ENCODE data around the gene CLDN17. TPM values are rescaled to one million over a fixed set of nuclear protein-coding genes. Genes with fewer than 3 reads are reported as not detected.

CLDN17 gene
- total RNA-seq, 1 donor from 2014 or later: not detected

GRCh38 chr21:30206551-30207251 lies 40.1 kb upstream of the CLDN17 start:
- Mint-ChIP-seq H3K4me3 (ENCODE audit: unreplicated experiment) (no peak overlapping the region), H3K27ac (ENCODE audit: unreplicated experiment) (no peak overlapping the region)
- TF ChIP-seq CTCF (IDR thresholded peaks at IDR 0.05; ENCODE audit: unreplicated experiment): no peak

GRCh38 chr21:30200000-30200399 lies 33.4 kb upstream of the CLDN17 start:
- Mint-ChIP-seq H3K27ac (ENCODE audit: unreplicated experiment) (no peak overlapping the region), H3K4me1 (ENCODE audit: unreplicated experiment) (peaks cover 4% of the 10 kb centered on the region), H3K36me3 (ENCODE audit: low read depth, unreplicated experiment) (no peaks in the 10 kb centered on the region), H3K4me3 (ENCODE audit: unreplicated experiment) (no peak overlapping the region), H3K27me3 (ENCODE audit: unreplicated experiment) (no peaks in the 10 kb centered on the region), H3K9me3 (ENCODE audit: unreplicated experiment) (no peaks in the 10 kb centered on the region)
- no peak for TF ChIP-seq CTCF (IDR thresholded peaks at IDR 0.05; ENCODE audit: unreplicated experiment)
- no peak for DNase-seq (ENCODE audit: low spot score)

More at GRCh38 chr21:30206551-30207251, 40.1 kb upstream of the CLDN17 start:
- no peaks in the 10 kb centered on the region for H3K36me3 Mint-ChIP-seq (ENCODE audit: low read depth, unreplicated experiment)
- H3K9me3 Mint-ChIP-seq (ENCODE audit: unreplicated experiment): no peaks in the 10 kb centered on the region
- peaks cover 4% of the 10 kb centered on the region for H3K4me1 Mint-ChIP-seq (ENCODE audit: unreplicated experiment)
- H3K27me3 Mint-ChIP-seq (ENCODE audit: unreplicated experiment): no peaks in the 10 kb centered on the region
- DNase-seq (ENCODE audit: low spot score): no peak

GRCh38 chr21:30194701-30195299 lies 28.2 kb upstream of the CLDN17 start:
- Mint-ChIP-seq H3K27me3 (ENCODE audit: unreplicated experiment) (peaks cover 4% of the 10 kb centered on the region), H3K4me3 (ENCODE audit: unreplicated experiment) (no peak overlapping the region), H3K27ac (ENCODE audit: unreplicated experiment) (no peak overlapping the region), H3K4me1 (ENCODE audit: unreplicated experiment) (peaks cover 6% of the 10 kb centered on the region), H3K36me3 (ENCODE audit: low read depth, unreplicated experiment) (no peaks in the 10 kb centered on the region), H3K9me3 (ENCODE audit: unreplicated experiment) (no peaks in the 10 kb centered on the region)
- DNase-seq (ENCODE audit: low spot score): peak; percentile 61
- TF ChIP-seq CTCF (IDR thresholded peaks at IDR 0.05; ENCODE audit: unreplicated experiment): peak; percentile 72

DNA sequence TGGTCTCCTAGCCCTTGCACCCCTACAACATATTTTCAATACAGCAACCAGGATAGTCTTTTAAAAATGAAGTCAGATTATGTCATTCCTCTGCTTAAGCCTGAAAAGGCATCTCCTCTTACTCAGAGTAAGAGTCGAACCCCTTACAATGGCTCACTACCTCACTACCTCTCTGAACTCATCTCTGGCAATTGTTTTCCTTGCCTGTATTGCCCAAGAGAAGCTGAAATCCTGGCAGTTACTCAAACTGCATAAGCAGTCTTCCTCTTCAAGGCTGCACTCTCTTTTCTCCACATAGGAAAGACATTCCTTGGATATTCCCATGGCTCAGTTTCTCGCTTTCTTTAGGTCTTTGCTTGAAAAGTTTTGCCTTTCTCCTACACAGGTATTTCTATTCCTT lies 26.6 kb upstream of the CLDN17 start:
- no peak for TF ChIP-seq CTCF (IDR thresholded peaks at IDR 0.05; ENCODE audit: unreplicated experiment)
- no peak for DNase-seq (ENCODE audit: low spot score)
- Mint-ChIP-seq H3K9me3 (ENCODE audit: unreplicated experiment) (no peaks in the 10 kb centered on the region), H3K4me3 (ENCODE audit: unreplicated experiment) (no peak overlapping the region), H3K27me3 (ENCODE audit: unreplicated experiment) (peaks cover 4% of the 10 kb centered on the region), H3K27ac (ENCODE audit: unreplicated experiment) (no peak overlapping the region), H3K36me3 (ENCODE audit: low read depth, unreplicated experiment) (no peaks in the 10 kb centered on the region), H3K4me1 (ENCODE audit: unreplicated experiment) (peaks cover 6% of the 10 kb centered on the region)

DNA sequence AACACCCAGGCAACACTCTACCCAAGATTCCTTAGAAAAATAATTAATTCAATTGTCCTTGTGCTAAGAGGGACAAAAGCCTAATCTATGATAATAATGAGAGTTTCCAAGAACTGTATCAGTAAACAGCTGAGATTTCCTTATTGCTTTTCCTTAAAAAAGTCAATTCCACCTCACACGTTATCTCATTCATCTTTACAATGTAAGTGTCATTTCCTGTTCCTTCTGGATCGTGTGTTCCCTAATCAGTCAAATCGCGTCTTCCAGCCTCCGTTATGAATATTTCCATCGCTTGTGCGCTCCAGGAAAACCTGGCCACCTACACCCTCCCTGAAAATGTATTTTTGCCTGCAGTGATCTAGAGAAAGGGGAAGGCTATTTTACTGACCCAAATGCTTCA lies 23.9 kb upstream of the CLDN17 start:
- DNase-seq (ENCODE audit: low spot score): no peak
- Mint-ChIP-seq H3K4me3 (ENCODE audit: unreplicated experiment) (no peak overlapping the region), H3K9me3 (ENCODE audit: unreplicated experiment) (no peaks in the 10 kb centered on the region), H3K4me1 (ENCODE audit: unreplicated experiment) (peaks cover 6% of the 10 kb centered on the region), H3K27me3 (ENCODE audit: unreplicated experiment) (peaks cover 4% of the 10 kb centered on the region), H3K27ac (ENCODE audit: unreplicated experiment) (no peak overlapping the region), H3K36me3 (ENCODE audit: low read depth, unreplicated experiment) (no peaks in the 10 kb centered on the region)
- no peak for TF ChIP-seq CTCF (IDR thresholded peaks at IDR 0.05; ENCODE audit: unreplicated experiment)
